Stimulated activated CD4-positive, alpha-beta T cell treated with anti-CD3 and anti-CD28 coated beads, Interleukin-4, amount 100 ng/mL, for 4 hours (primary cell): ENCODE results near the gene ARID1A.

Experiments used
- DNase-seq, 2 experiments: peaks; one replicate each; pipeline ENCODE4 v3.0.0-alpha.2; 2020

The ARID1A gene

GRCh38 chr1:26767714-26768113 is 71.9 kb downstream of the ARID1A start:
- DNase-seq: no peak

GRCh38 chr1:26768755-26769154 is 72.9 kb downstream of the ARID1A start:
- DNase-seq: no peak

GRCh38 chr1:26771285-26771642 is 75.4 kb downstream of the ARID1A start:
- no peak for DNase-seq

GRCh38 chr1:26771643-26772321 is 76.0 kb downstream of the ARID1A start:
- DNase-seq: peak in 1 of 2 experiments; percentile 27

GRCh38 chr1:26772687-26773086 is 76.9 kb downstream of the ARID1A start:
- DNase-seq: no peak

- no peak for DNase-seq
Measured at GRCh38 chr1:26774462-26774861, 78.6 kb downstream of the ARID1A start.

- no peak for DNase-seq
Measured at GRCh38 chr1:26775666-26776065, 79.9 kb downstream of the ARID1A start.

GRCh38 chr1:26779098-26779668 is 83.4 kb downstream of the ARID1A start:
- DNase-seq: no peak

GRCh38 chr1:26780344-26780957 is 84.6 kb downstream of the ARID1A start:
- DNase-seq: no peak

GRCh38 chr1:26781206-26781825 is 85.5 kb downstream of the ARID1A start:
- no peak for DNase-seq

- no peak for DNase-seq
Measured at GRCh38 chr1:26782521-26783212, 86.9 kb downstream of the ARID1A start.

GRCh38 chr1:26783646-26784022 is 87.8 kb downstream of the ARID1A start:
- DNase-seq: no peak

GRCh38 chr1:26784023-26784871 is 88.4 kb downstream of the ARID1A start:
- no peak for DNase-seq

GRCh38 chr1:26784886-26785285 is 89.1 kb downstream of the ARID1A start:
- DNase-seq: no peak

GRCh38 chr1:26785611-26786436 is 90.0 kb downstream of the ARID1A start:
- no peak for DNase-seq

GRCh38 chr1:26786437-26787380 is 90.9 kb downstream of the ARID1A start:
- peak in 1 of 2 experiments; percentile 13 for DNase-seq

GRCh38 chr1:26787381-26787705 is 91.5 kb downstream of the ARID1A start:
- peak in 1 of 2 experiments; percentile 60 for DNase-seq

GRCh38 chr1:26787706-26788514 is 92.1 kb downstream of the ARID1A start, which contains the start of gene PIGV:
Gene PIGV (plus strand): TSS chr1:26787950. CDS start chr1:26790816, 2,866 bp downstream.
- DNase-seq: peak; percentile 84 to 89

GRCh38 chr1:26788515-26788785 is 92.6 kb downstream of the ARID1A start:
- no peak for DNase-seq
